HG02970 (cell line): ENCODE data around the gene PLD4.
"Not testable (repeated sequence)": the region's sequence is repeated elsewhere in the genome, so short reads cannot be mapped to it uniquely, and the experiment has no call there.

ENCODE experiments used
- ATAC-seq: cut with Tn5 transposase; IDR thresholded peaks from one replicate; pipeline ENCODE4 v1.9.1; 2021; ENCODE audit warnings: mild to moderate bottlenecking, moderate library complexity, moderate number of reproducible peaks; ENCODE audit not compliant: unreplicated experiment, low FRiP score

The PLD4 gene

DNA sequence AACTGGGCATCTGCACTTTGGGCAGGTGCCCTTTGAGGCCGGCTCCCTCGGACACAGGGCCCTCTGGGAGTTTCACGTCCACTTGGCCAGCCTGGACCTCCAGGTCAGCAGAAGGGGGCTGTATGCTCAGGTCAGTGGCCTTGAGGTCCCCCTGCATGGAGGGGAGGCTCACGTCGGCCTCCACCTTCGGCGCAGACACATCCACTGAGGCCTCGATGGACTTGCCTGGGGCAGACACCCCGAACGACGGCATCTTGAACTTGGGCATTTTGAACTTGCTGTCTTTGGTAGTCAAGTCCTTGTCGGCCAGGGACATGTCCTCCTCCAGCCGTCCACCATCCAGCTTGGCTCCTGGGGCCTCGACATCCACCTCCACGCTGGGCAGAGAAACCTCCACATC lies 26.0 kb downstream of the PLD4 start:
- ATAC-seq, result not testable (repeated sequence)

DNA sequence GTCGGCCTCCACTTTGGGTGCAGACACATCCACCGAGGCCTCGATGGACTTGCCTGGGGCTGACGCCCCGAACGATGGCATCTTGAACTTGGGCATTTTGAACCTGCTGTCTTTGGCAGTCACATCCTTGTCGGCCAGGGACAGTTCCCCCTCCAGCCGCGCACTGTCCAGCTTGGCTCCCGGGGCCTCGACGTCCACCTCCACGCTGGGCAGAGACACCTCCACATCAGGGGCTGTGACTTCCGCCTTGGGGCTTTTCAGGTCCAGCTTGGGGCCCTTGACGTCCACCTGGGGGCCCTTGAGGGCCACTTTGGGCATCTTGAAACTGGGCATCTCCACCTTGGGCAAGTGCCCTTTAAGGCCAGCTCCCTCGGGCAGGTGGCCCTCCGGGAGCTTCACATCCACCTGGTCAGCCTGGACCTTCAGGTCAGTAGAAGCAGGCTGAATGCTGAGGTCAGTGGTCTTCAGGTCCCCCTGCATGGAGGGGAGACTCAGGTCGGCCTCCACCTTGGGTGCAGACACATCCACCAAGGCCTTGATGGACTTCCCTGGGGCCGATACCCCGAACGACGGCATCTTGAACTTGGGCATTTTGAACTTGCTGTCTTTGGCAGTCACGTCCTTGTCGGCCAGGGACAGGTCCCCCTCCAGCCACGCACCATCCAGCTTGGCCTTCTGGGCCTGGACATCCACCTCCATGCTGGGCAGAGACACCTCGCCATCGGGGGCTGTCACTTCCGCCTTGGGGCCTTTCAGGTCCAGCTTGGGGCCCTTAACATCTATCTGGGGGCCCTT lies 27.4 kb downstream of the PLD4 start:
- ATAC-seq, result not testable (repeated sequence)

DNA sequence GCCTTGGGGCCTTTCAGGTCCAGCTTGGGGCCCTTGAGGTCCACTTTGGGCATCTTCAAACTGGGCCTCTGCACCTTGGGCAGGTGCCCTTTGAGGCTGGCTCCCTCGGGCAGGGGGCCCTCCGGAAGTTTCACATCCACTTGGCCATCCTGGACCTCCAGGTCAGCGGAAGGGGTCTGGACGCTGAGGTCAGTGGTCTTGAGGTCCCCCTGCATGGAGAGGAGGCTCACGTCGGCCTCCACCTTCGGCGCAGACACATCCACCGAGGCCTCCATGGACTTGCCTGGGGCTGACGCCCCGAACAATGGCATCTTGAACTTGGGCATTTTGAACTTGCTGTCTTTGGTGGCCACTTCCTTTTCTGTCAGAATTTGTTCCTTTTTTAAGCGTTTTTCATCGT lies 28.4 kb downstream of the PLD4 start:
- no peak for ATAC-seq

DNA sequence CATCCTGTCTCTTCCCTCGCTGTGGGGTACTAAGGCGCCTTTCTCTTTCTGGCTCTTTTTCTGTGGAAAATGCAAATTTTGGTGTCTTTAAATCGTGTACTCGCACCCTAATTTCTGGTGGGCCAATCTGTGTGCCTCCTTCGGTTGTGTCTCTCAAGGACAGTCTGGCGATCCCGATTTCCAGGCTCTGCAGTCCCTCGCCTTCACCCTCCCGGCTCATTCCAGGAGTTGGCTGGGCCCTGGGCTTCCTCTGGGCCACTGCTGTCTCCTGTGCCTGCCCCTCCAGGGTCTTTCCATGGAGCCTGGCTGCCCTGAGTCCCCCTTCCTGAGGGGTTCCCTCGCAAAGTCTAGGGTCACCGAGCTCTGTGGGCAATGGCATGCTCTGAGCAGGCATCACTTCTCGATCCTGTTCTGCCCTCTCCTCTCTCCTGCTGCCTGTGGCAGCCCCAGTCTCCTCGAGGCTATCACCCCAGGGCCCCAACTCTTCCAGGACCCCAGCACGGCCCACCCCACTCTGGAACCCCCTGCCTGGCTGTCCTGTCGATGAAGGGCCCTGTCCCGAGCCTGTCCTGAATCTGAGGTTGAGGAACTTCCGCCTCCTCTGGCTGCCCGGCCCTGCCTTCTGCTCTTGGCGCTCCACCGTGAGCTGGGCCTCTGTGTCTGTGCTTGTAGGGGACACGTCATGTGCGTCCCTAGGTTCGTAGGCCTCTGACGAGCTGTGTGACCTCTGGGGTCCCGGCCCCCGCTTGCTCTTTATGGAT lies 29.4 kb downstream of the PLD4 start:
- ATAC-seq, result no peak

DNA sequence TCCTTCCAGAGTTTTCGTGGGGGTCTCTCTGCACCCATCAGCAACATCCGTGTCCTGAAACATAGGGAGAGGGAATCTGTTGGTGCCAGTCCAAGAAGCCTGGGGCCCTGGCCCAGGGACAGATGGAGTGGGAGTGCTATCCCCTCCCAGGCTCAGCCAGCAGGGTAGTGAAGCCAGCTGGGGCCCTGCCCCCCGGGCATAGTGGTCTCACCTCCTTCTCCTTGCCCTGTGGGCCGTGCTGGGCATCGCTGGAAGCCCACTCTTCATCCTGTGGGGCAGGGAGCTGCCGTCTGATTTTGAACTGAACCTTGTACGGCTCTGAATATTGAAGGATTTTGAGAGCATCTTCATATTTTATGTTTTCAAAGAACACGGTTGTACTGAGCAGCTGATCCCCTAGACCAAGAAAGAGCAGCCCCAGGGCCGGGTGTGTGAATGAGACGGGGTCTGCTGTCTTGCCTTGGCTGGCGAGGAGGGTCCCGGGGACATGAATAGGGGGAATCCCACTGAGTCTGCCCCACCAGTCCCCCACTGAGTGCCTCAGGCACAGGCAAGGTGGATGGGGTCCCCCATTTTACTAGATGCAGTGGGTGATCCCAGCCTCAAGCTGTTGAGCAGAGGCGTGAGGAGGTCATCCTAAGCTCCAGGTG lies 30.2 kb downstream of the PLD4 start:
- no peak for ATAC-seq

DNA sequence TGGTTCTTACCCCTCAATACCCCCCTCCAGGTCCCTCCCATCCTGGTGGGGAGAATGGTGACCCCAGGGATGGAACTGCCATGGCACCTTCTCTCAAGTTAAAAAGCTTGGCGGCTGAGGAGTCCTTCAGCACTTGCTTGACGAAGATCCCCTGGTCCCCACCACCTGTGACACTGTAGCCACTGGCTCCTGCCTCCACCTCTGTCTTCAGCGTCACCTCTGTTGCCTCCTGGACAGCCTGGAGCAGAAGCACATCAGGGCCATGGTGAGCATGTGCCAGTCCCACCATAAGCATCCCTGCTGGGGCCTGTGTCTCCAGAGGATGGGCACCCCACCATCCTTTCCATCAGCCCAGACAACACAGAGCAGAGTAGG lies 30.7 kb downstream of the PLD4 start:
- ATAC-seq, result no peak

DNA sequence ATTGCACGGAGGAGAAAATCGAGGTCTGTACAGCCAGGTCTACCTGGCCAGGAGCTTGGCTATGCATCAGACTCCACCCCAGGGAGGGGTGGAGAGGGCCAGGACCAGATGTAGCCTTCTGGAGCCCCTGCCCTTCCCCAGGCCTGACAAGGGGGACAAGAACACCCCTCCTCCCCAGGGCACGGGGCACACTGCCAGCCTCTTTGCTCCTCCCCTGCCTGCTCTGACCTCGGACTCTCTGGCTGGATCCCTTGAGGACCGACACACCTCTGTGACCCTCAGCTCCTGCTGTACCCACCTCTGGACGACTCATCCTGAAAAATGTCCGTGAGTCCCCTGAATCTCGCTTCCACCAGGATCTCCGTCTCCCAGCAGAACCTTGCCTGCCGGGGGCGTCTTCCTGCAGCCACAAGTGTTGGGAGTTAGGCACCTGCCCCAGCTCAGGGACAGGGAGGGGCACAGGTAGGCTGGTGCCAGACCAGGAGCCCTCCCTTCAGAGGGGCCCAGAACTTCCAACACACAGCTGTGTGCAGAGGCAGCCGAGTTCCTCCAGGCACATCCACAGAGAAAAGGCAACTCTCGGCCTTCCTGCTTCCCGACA lies 31.7 kb downstream of the PLD4 start:
- ATAC-seq, result no peak

DNA sequence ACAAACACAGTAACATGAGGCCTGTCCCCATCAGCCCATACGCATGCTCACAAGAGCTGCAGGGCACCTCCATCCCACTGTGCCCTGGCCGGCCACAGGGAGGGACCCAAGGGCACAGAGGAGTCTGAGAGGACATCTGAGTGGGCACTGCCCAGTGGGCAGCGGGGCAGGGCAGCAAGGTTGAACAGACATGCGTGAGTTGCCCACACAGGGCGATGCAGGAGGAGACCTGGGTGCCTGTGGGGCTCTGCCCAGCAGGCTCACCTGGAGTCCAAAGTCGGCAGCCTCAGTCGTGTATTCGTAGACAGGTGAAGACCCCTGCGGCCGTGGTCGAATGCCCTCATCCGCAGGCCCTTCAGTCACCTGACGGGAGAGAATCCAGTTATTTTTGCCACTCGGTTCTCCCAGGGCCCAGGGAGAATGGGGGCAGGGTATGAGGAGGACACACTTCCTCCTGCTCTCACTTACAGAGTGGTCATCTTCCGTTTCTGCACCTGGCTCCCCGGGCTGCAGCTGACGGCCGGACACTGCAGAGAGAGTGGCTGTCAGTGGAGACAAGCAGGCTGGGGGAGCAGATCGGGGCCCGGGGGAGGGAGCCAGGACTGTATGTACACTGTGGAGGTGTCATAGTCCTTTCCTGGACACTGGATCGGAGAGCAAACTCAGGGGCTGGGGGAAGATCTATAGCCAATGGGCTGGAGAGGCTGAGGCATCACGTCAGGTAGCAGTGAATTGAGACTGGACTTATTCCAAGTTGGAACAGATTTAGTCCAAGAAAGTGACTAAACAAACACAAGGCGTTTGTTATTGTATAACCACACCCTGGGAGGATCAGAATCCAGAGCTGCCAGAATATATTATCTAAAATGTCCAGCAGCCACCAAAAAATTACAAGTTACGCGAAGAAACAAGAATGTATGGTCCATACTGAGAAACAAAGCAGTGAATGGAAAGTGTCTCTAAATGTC lies 32.8 kb downstream of the PLD4 start:
- ATAC-seq, result no peak

DNA sequence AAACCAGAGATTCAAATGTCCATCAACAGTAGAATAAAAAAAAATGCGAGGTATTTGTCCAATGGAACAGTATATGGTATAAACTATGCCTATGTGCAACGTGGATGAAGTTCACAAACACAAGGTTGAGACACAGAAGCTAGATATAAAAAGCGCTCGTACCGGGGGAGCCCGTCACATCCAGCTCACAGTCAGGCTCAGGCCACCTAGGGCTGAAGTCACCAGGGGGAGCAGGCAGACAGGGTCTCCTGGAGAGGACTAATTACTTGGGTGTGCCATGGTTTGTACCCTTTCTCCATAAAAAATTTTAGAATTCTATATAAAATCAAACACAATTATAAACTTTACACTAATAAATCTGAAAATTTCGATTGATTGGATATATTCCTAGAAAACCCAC lies 39.9 kb downstream of the PLD4 start:
- no peak for ATAC-seq

DNA sequence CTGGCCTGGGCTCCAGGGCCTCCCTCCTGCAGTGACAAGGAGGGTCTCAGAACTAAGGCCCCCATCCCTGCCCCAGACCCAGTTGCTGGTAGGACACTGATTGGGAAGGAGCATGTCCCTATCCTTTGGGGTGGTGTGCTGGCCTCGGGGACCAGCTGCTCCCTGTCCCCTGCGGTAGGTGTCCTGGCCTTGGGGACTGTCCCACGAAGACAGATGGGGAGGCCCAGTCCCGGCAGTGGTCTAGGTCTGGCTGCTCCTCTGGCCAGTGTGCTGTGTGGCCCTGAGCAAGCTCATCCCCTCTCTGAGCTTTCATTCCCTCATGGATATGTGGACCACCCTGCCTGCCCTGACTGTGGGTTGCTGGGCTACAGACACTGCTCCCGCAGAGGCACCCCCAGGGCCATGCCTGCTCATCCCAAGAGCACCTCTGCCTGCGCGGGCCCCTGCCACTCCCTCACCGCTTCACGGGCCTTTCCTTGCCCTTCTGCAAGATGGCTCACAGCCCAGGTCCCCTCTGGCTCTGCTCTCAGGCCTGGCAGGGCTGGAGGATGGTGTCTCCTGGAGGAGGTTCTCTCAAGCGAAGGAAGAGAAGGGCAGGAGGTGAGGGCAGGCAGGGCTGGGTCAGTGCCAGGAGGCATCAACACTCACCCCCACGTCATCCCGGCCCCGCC lies 41.0 kb downstream of the PLD4 start:
- ATAC-seq, result no peak

DNA sequence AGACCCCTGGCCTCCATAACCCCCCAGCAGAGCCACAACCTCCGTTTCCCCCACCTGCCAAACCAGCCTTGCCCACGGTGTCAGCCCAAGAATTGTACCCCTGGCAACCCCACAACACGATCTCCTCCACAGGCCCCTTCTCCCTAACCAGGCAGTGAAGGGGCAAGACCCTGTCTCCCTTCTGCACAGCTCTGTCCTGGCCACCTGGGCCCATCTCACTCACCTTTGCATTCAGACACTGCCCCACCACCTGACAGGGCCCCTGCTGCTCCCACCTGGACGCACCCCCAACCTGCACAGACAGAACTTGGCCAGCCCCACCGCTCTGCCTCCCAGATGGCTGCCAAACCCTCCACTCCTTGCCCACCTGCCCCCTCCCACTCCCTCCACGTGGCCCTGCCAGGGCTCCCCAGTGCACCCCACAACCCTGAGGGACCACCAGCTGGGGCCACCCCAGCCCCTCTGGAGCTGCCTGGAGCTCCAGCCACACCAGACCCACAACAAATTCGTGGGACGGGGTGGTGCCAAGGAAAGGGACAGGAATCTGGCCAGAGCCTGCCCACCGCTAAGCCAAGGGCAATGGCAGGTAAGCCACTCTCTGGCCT lies 41.7 kb downstream of the PLD4 start:
- ATAC-seq, result no peak

DNA sequence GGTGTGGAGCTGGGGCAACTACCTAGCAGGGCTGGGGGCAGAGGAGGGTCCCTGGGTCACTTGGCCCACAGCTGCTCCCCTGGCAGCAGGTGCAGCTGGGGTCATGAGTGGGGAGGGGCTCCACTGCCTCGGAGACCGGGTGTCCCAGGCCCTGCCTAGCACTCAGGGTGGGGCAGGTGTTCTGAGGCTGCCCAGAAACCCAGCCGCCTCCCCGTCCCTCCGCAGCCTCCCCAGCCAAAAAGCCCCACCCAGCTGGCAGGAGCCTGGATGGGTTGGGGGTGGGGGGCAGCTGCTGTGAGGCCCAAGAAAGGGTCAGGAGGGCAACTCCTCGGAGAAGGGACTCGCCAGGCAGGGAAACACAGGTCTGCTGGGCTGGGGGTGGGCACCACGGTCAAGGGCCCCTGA lies 42.3 kb downstream of the PLD4 start:
- ATAC-seq, result no peak

DNA sequence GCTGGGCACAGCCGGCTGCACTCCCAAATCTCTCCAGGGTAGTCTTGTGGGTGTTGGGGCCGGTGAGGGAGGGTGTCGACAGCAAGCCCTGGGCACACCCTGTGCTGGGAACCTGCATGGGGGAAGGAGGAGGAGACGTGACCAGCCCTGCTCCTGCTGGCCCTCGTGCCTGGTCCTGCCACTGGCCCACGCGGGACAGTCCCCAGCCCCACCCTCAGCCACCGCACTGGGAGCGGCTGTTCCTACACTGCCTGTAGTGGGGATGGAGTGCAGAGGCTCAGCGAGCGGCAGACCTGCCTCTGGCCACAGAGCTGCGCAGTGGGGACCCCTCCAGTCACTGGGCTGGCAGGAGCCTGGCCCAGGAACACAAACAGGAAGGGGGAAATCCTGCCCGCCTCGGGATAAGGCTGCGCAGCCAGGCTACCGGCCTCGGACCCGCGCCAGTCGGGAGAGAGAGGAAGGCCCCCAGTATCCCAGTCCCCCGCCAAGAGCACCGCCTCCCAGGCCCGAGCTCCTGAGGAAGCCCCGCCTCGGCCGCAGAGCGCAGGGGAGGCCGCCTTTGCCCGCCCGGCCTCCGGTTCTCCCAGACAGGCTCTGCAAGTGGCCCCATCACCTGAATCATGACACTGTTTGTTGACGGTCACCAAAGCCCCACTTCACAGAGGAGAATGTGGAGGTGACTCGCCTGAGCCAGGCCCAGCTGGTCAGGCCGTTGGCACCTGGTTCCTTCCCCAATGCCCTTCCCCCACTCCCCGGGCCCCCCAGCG lies 42.9 kb downstream of the PLD4 start:
- ATAC-seq, result no peak

DNA sequence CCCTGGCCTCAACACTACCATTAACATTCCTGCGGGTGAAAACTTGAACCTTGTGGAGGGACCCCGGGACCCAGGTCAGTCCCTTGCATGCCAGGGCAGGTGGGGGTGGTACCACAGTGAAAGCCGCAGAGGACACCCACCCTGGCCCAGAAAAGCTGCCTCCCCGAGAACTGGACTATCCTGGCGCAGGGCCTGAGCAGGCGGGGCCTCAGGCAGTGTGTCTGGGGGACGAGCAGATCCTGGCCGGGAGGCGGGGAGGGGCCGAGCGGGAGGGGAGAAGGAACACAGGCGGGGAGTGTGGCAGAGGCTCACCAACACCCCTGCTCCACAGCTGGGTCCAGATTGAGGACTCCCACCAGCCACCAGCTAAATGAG lies 43.5 kb downstream of the PLD4 start:
- no peak for ATAC-seq

DNA sequence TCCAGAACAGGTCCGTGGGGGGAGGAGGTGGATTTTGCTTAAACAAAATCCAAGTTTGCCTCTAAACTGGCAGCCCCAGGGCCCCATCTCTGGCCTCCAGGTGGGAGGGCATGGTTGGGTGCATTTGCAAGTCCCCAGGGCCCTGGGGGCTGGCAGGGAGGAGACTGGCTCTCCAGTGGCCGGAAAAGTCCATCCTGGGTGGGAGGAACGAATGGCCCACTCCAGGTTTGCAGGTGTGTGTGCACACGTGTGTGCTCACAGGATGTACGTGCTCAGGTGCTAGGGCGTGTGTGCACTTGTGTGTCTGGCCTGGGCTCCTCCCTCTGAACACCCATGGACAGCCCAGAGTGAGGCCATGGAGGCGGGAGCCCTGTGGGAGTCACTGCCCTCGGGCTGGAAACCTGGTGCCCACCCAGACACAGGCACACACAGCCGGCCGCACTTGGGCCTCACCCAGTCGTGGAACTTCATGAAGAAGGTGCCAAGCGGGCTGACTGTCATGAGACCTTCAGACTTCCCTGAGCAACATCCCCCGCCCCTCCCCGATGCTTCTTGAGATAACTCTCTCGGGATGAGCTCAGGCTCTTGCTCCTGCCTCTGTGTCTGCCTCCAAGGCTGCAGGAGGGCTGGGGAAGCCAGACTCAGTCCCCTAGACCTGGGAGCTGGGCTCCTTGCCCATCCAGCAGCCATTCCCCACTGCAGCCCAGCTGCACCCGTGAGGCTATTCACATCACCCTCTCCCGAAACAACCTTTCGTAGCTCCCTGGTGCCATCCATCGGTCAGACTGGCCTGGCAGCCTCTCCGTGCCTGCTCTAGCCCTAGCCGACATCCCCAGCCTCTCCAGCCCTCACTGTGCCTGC lies 44.1 kb downstream of the PLD4 start:
- no peak for ATAC-seq

DNA sequence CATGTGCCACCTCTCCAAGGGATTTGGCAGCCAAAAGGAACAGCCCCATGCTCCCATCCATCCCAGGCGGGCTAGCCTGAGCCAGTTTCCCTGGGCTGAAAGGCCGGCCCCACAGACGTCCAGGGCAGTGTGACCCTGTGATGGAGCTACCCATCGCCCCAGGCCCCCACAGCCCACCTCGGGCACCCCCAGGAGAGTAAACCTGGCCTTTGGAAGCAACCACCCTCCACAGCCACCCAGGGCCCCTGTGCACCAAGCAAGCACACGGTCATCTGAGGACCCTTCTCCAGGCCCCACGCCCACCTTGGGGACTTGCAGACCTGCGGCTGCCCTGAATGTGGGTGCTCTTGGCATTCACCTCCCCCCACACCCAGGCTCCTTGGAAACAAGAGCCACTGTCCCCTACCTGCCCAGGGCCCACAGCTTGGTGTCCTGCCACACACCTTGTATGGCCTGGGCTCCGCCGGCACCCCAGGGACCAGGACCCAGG lies 45.1 kb downstream of the PLD4 start:
- no peak for ATAC-seq
